HEK293 (cell line): Measurements from ENCODE around the gene SMAD2.

Experiments used
- CTCF ChIA-PET: fragments of 350-600 bp; formaldehyde crosslinking; extraction: SDS; loops from one replicate; lab custom pipeline; 2021; ENCODE audit warnings: antibody characterized with exemption; lab: Yijun Ruan, JAX
- POLR2A ChIA-PET: fragments of 300-600 bp; formaldehyde crosslinking; extraction: SDS; loops from one replicate; lab custom pipeline; 2020; ENCODE audit warnings: antibody characterized with exemption, inconsistent platforms; lab: Yijun Ruan, JAX
- H3K27ac ChIP-seq: fragments of 200-500 bp; sonication (Bioruptor generic); 2 replicates; pipeline ENCODE4 v1.5.1; 2014; ENCODE audit warnings: low read depth, low read length, control low read depth, inconsistent platforms; ENCODE audit errors: extremely low read depth
- H3K36me3 ChIP-seq, 2 experiments: fragments of 200-500 bp in 1 of 2; sonication (Bioruptor generic) in 1 of 2; 1 replicate in 1 of 2; 2 replicates in 1 of 2; pipeline ENCODE4 v1.5.1; 2014 to 2017; ENCODE audit warnings: inconsistent platforms in 2 of 2, low read length in 2 of 2; ENCODE audit not compliant: control insufficient read depth in 2 of 2, insufficient read depth in 1 of 2
- H3K4me1 ChIP-seq: fragments of 200-500 bp; sonication (Bioruptor generic); 2 replicates; pipeline ENCODE4 v1.5.1; 2014; ENCODE audit warnings: mild to moderate bottlenecking, low read length, inconsistent platforms; ENCODE audit not compliant: control insufficient read depth, insufficient read depth
- H3K4me3 ChIP-seq: 2 replicates; pipeline ENCODE4 v1.5.1; 2011; ENCODE audit warnings: low read depth, mild to moderate bottlenecking, control low read depth, low read length, moderate library complexity
- H3K9me3 ChIP-seq: fragments of 200-500 bp; sonication (Bioruptor generic); 2 replicates; pipeline ENCODE4 v1.5.1; 2014; ENCODE audit warnings: low read depth, low read length, inconsistent platforms; ENCODE audit not compliant: control insufficient read depth, insufficient read depth
- INSM2 ChIP-seq: fragments of 450-650 bp; formaldehyde crosslinking; IDR thresholded peaks from 2 replicates; pipeline ENCODE4 v1.5.1; 2016; ENCODE audit warnings: missing biosample characterization, missing genetic modification characterization
- KLF16 ChIP-seq: fragments of 450-650 bp; formaldehyde crosslinking; IDR thresholded peaks from 2 replicates; pipeline ENCODE4 v1.5.1; 2017; ENCODE audit warnings: missing biosample characterization, missing genetic modification characterization
- KLF7 ChIP-seq: fragments of 450-650 bp; formaldehyde crosslinking; IDR thresholded peaks from 2 replicates; pipeline ENCODE4 v1.5.1; 2016; ENCODE audit warnings: missing biosample characterization, missing genetic modification characterization, borderline replicate concordance
- SP7 ChIP-seq: fragments of 450-650 bp; formaldehyde crosslinking; IDR thresholded peaks from 2 replicates; pipeline ENCODE4 v1.5.1; 2016; ENCODE audit warnings: missing biosample characterization, missing genetic modification characterization
- ZBTB1 ChIP-seq: fragments of 450-650 bp; formaldehyde crosslinking; IDR thresholded peaks from 2 replicates; pipeline ENCODE4 v1.5.1; 2016; ENCODE audit warnings: missing biosample characterization, missing genetic modification characterization
- ZFP3 ChIP-seq: fragments of 450-650 bp; formaldehyde crosslinking; IDR thresholded peaks from 2 replicates; pipeline ENCODE4 v1.5.1; 2016; ENCODE audit warnings: low read depth, missing biosample characterization, missing genetic modification characterization
- ZNF138 ChIP-seq: fragments of 450-650 bp; formaldehyde crosslinking; IDR thresholded peaks from 2 replicates; pipeline ENCODE4 v1.5.1; 2016; ENCODE audit warnings: missing biosample characterization, missing genetic modification characterization, borderline replicate concordance
- ZNF169 ChIP-seq: fragments of 450-650 bp; formaldehyde crosslinking; IDR thresholded peaks from 2 replicates; pipeline ENCODE4 v1.5.1; 2016; ENCODE audit warnings: missing biosample characterization, missing genetic modification characterization
- ZNF248 ChIP-seq: fragments of 450-650 bp; formaldehyde crosslinking; IDR thresholded peaks from 2 replicates; pipeline ENCODE4 v1.5.1; 2017; ENCODE audit warnings: missing biosample characterization, missing genetic modification characterization
- ZNF266 ChIP-seq: fragments of 450-650 bp; formaldehyde crosslinking; IDR thresholded peaks from 2 replicates; pipeline ENCODE4 v1.5.1; 2016; ENCODE audit warnings: missing biosample characterization, missing genetic modification characterization, low read depth
- ZNF362 ChIP-seq: fragments of 450-650 bp; formaldehyde crosslinking; IDR thresholded peaks from 2 replicates; pipeline ENCODE4 v1.5.1; 2016; ENCODE audit warnings: missing biosample characterization, missing genetic modification characterization
- ZNF366 ChIP-seq: fragments of 450-650 bp; formaldehyde crosslinking; conservative IDR thresholded peaks from 2 replicates; pipeline ENCODE4 v1.5.1; 2016; ENCODE audit warnings: missing biosample characterization, missing genetic modification characterization
- ZNF423 ChIP-seq: fragments of 450-650 bp; formaldehyde crosslinking; IDR thresholded peaks from 2 replicates; pipeline ENCODE4 v1.5.1; 2016; ENCODE audit warnings: missing biosample characterization, missing genetic modification characterization
- ZNF510 ChIP-seq: fragments of 450-650 bp; formaldehyde crosslinking; IDR thresholded peaks from 2 replicates; pipeline ENCODE4 v1.5.1; 2018; ENCODE audit warnings: mild to moderate bottlenecking, missing genetic modification characterization, missing biosample characterization; ENCODE audit not compliant: insufficient replicate concordance
- ZNF514 ChIP-seq: fragments of 450-650 bp; formaldehyde crosslinking; IDR thresholded peaks from 2 replicates; pipeline ENCODE4 v1.5.1; 2016; ENCODE audit warnings: missing biosample characterization, missing genetic modification characterization
- ZNF521 ChIP-seq: fragments of 450-650 bp; formaldehyde crosslinking; IDR thresholded peaks from 2 replicates; pipeline ENCODE4 v1.5.1; 2017; ENCODE audit warnings: missing biosample characterization, mild to moderate bottlenecking, missing genetic modification characterization
- ZNF571 ChIP-seq: fragments of 450-650 bp; formaldehyde crosslinking; IDR thresholded peaks from 2 replicates; pipeline ENCODE4 v1.5.0; 2017; ENCODE audit warnings: missing biosample characterization, missing genetic modification characterization
- ZNF785 ChIP-seq: fragments of 450-650 bp; formaldehyde crosslinking; IDR thresholded peaks from 2 replicates; pipeline ENCODE4 v1.5.1; 2016; ENCODE audit warnings: missing biosample characterization, missing genetic modification characterization
- ZNF837 ChIP-seq: fragments of 450-650 bp; formaldehyde crosslinking; IDR thresholded peaks from 2 replicates; pipeline ENCODE4 v1.5.1; 2016; ENCODE audit warnings: missing biosample characterization, missing genetic modification characterization
- ZSCAN30 ChIP-seq: fragments of 450-650 bp; IDR thresholded peaks from 2 replicates; pipeline ENCODE4 v1.5.1; 2018; ENCODE audit warnings: missing biosample characterization, mild to moderate bottlenecking, missing genetic modification characterization, moderate library complexity

The SMAD2 gene

GRCh38 chr18:47912794-47913585 lies 17.5 kb downstream of the SMAD2 start:
- TF ChIP-seq ZNF521 (tag by site-specific recombination) (no peak), ZNF366 (tag by site-specific recombination) (no peak), ZNF362 (tag by site-specific recombination) (0 out of 2 replicates have a peak, but pooled peaks have one; percentile 21)
- Histone ChIP-seq H3K9me3 (no peaks in the 10 kb centered on the region), H3K4me3 (no peak overlapping the region), H3K27ac (no peak overlapping the region), H3K36me3 (no peaks in the 10 kb centered on the region; a peak in 1 of 3 replicates), H3K4me1 (peaks cover 28% of the 10 kb centered on the region)
- ChIA-PET CTCF (interaction anchor here (0.7 to 1.3 kb wide), 2 partner anchors 10 to 14 kb away, joined by 3 to 8 read pairs; no protein-coding TSS in a partner anchor), POLR2A (no interaction called here)

GRCh38 chr18:47912343-47912742 lies 18.1 kb downstream of the SMAD2 start:
- Histone ChIP-seq H3K4me3 (no peak overlapping the region), H3K4me1 (peaks cover 26% of the 10 kb centered on the region), H3K36me3 (no peaks in the 10 kb centered on the region; a peak in 1 of 3 replicates), H3K27ac (no peak overlapping the region), H3K9me3 (no peaks in the 10 kb centered on the region)
- ChIA-PET POLR2A (no interaction called here), CTCF (interaction anchor here (0.7 kb wide), 1 partner anchor 10 kb away, joined by 3 read pairs; no protein-coding TSS in a partner anchor)
- no peak for TF ChIP-seq KLF16
- TF ChIP-seq ZSCAN30, result no peak
- no peak for TF ChIP-seq ZNF138 (tag by site-specific recombination)
- TF ChIP-seq KLF7, result no peak
- no peak for TF ChIP-seq ZNF169
- no peak for TF ChIP-seq ZBTB1 (tag by site-specific recombination)
- no peak for TF ChIP-seq ZNF266 (tag by site-specific recombination)
- no peak for TF ChIP-seq ZNF423
- TF ChIP-seq ZNF785 (tag by site-specific recombination), result no peak
- no peak for TF ChIP-seq ZNF248
- TF ChIP-seq ZNF571 (tag by site-specific recombination), result no peak
- TF ChIP-seq SP7, result no peak
- TF ChIP-seq ZFP3, result no peak
- no peak for TF ChIP-seq ZNF837

- H3K4me1 ChIP-seq, result peaks cover 26% of the 10 kb centered on the region
- ChIA-PET CTCF (interaction anchor here (0.7 kb wide), 1 partner anchor 9 kb away, joined by 3 read pairs; no protein-coding TSS in a partner anchor), POLR2A (no interaction called here)
- H3K36me3 ChIP-seq, result no peaks in the 10 kb centered on the region; a peak in 1 of 3 replicates
- H3K4me3 ChIP-seq, result no peak overlapping the region
- H3K27ac ChIP-seq, result no peak overlapping the region
- no peaks in the 10 kb centered on the region; the same call in 1 of the 2 replicates for H3K9me3 ChIP-seq
- TF ChIP-seq INSM2 (tag by site-specific recombination) (no peak), SP7 (no peak), ZNF510 (no peak), ZNF514 (tag by site-specific recombination) (no peak)
Observed at GRCh38 chr18:47911877-47912276, 18.6 kb downstream of the SMAD2 start.
